HG03565 (cell line): ENCODE results near the gene HDGFL3.
"Not testable (repeated sequence)": the region's sequence is repeated elsewhere in the genome, so short reads cannot be mapped to it uniquely, and the experiment has no call there.

Experiments
- ATAC-seq: cut with Tn5 transposase; IDR thresholded peaks from one replicate; pipeline ENCODE4 v1.9.1; 2021; ENCODE audit warnings: mild to moderate bottlenecking, moderate library complexity; ENCODE audit not compliant: unreplicated experiment

Gene HDGFL3

GRCh38 chr15:83106994-83107840 is 100.4 kb downstream of the HDGFL3 start, which contains the start of gene TM6SF1:
Gene TM6SF1, plus strand, starts transcription at chr15:83107645. Its CDS starts 36 bp downstream, at chr15:83107681.
- no peak for ATAC-seq

- ATAC-seq: no peak
These were observed 102.2 kb downstream of the HDGFL3 start for GRCh38 chr15:83105440-83105839.

GRCh38 chr15:83104141-83104540 is 103.5 kb downstream of the HDGFL3 start:
- no peak for ATAC-seq

GRCh38 chr15:83102346-83102745 is 105.3 kb downstream of the HDGFL3 start:
- ATAC-seq: no peak

GRCh38 chr15:83100097-83100646 is 107.5 kb downstream of the HDGFL3 start:
- ATAC-seq: no peak

GRCh38 chr15:83099290-83099689 is 108.3 kb downstream of the HDGFL3 start:
- ATAC-seq: no peak

- no peak for ATAC-seq
These were observed 109.5 kb downstream of the HDGFL3 start for GRCh38 chr15:83098079-83098478.

GRCh38 chr15:83094583-83094982 is 113.0 kb downstream of the HDGFL3 start:
- no peak for ATAC-seq

- no peak for ATAC-seq
These were observed 115.2 kb downstream of the HDGFL3 start for GRCh38 chr15:83092309-83092976.

- ATAC-seq: not testable (repeated sequence)
These were observed 115.7 kb downstream of the HDGFL3 start for GRCh38 chr15:83091965-83092308.

- no peak for ATAC-seq
These were observed 117.2 kb downstream of the HDGFL3 start for GRCh38 chr15:83090465-83090864.

- no peak for ATAC-seq
These were observed 118.7 kb downstream of the HDGFL3 start for GRCh38 chr15:83088876-83089275.

GRCh38 chr15:83087576-83087975 is 120.0 kb downstream of the HDGFL3 start:
- ATAC-seq: no peak

- ATAC-seq: not testable (repeated sequence)
These were observed 121.6 kb downstream of the HDGFL3 start for GRCh38 chr15:83085864-83086552.

- not testable (repeated sequence) for ATAC-seq
These were observed 122.2 kb downstream of the HDGFL3 start for GRCh38 chr15:83085461-83085860.

- no peak for ATAC-seq
These were observed 124.8 kb downstream of the HDGFL3 start for GRCh38 chr15:83082730-83083386.

GRCh38 chr15:83081256-83082014 is 126.2 kb downstream of the HDGFL3 start:
- ATAC-seq: no peak

GRCh38 chr15:83078712-83079111 is 128.9 kb downstream of the HDGFL3 start:
- ATAC-seq: no peak
